AG08395 (cell line): Measurements from ENCODE around the gene SSH3.

Experiments
- DNase-seq: peaks from one replicate; pipeline ENCODE4 v3.0.0; 2012; ENCODE audit warnings: mixed read lengths, low spot score

Gene SSH3

DNA sequence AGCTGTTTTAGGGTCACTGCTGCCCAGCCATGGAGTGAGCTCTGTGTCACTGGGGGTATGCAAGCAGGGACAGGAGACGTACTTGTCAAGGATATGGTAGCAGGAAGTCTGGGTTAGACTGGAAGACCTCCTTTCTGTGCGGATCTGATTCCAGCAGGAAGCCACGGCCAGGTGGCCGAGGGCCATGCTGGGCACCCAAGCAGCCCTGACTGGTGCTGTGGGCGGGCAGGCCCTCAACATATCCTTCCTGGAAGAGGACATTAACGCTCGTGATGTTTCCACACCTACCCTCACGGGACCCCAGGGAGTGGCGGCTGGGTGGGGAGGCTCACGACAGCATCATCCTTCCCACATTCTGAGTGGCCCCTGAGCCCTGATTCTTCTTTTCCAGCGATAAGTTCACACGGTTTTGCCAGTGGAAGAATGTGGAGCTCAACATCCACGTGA is 23.0 kb upstream of the SSH3 start:
- no peak for DNase-seq

DNA sequence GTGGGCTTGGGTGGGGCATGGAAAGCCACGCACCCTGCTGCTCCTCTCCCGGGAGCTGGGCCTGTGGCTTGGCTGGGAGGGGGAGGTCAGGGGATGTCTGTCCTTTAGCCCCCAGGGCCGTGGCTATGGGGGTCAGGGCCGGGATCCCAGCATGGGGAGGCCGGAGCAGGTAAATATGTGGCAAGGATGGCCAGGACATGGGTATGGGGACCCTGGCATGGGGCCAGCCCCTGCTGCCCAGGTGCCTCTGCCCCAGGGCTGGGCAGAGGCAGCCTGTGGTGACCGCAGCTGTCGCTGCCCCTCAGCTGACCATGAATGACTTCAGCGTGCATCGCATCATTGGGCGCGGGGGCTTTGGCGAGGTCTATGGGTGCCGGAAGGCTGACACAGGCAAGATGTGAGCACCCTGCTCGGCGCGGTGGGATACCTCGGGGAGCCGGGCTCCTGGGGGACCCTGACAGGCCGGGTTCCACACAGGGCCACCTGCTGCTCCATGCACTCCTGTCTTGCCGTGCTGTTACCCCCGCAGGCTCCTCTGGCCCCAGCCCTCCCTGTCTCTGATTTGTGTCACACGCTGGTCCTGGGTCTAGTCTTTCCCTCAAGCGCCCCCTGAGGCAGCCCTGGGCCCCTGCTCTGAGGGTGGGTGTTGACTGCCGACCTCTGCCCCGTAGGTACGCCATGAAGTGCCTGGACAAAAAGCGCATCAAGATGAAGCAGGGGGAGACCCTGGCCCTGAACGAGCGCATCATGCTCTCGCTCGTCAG is 22.4 kb upstream of the SSH3 start:
- DNase-seq: no peak

DNA sequence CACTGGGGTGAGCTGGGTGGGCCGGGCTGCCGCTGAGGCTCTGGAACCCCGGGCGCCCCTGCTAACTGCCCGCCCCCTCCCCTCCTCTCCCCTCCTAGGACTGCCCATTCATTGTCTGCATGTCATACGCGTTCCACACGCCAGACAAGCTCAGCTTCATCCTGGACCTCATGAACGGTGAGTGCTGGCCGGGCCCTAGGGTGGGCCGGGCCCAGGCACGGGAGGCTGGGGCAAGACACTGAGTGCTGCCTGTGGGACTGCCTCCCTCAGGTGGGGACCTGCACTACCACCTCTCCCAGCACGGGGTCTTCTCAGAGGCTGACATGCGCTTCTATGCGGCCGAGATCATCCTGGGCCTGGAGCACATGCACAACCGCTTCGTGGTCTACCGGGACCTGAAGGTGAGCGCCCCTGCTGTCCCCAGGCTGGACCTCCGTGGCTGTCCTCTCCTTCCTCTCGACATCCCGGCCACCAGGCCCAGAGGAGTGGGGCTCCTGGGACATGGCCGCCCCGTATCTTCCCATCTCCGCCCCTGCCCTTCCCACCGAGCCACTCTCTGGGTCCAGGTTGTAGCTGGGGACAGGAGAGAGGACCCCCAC is 21.7 kb upstream of the SSH3 start:
- no peak for DNase-seq

DNA sequence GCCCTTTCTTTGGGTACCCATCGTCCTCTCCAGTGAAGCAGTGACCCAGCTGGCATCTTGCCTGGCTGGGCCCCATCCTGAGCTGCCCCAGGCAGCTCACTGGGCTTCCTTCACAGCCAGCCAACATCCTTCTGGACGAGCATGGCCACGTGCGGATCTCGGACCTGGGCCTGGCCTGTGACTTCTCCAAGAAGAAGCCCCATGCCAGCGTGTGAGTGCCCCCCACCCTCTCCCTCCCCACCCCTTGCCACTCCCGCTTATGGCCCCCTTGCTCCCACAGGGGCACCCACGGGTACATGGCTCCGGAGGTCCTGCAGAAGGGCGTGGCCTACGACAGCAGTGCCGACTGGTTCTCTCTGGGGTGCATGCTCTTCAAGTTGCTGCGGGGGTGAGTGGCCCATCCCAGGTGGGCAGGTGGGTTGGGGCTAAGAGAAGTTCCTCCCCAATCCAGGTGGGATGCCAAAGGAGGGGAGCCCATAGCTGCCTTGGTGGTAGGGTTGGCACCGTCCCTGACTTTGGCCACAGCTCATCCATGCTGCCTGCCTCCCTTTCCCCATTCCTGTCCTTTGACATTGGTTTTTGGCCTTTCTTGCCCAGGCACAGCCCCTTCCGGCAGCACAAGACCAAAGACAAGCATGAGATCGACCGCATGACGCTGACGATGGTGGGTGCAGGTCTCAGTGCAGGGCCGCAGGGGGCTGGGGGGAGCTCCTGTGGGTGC is 21.0 kb upstream of the SSH3 start:
- DNase-seq: no peak

DNA sequence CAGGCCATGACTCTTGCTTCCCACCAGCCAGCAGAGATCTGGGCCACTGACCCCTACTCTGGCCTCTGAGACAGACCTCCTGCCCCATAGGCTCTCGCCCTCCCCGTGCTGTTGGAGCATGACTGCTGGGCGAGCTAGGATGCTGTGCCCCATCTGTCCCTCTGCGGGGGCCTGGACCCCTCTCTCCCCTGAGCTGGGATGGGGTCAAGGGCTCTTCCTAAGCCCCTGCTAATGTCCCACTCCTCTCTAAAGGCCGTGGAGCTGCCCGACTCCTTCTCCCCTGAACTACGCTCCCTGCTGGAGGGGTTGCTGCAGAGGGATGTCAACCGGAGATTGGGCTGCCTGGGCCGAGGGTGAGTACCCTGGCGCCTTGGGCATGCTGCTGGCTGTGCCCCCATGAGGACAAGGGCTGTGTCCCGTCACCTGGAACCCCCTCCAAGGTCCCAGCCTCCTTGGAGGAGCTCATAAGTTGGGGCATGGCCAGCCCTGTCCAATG is 20.4 kb upstream of the SSH3 start:
- DNase-seq: no peak

DNA sequence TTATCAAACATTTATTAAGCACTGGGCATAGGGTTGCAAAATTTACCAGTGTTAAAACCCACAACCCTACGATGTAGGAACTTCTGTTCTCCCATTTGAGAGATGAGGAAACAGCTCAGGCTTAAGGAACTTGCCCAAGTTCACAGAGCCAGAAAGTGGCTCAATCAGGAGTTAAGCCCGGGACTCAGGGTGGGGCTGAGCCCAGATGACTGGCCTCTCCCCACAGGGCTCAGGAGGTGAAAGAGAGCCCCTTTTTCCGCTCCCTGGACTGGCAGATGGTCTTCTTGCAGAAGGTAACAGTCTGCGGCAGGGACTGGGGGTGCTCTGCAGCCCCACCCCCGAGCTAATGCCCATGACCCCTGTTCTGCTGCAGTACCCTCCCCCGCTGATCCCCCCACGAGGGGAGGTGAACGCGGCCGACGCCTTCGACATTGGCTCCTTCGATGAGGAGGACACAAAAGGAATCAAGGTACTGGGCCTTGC is 19.8 kb upstream of the SSH3 start:
- DNase-seq: no peak

DNA sequence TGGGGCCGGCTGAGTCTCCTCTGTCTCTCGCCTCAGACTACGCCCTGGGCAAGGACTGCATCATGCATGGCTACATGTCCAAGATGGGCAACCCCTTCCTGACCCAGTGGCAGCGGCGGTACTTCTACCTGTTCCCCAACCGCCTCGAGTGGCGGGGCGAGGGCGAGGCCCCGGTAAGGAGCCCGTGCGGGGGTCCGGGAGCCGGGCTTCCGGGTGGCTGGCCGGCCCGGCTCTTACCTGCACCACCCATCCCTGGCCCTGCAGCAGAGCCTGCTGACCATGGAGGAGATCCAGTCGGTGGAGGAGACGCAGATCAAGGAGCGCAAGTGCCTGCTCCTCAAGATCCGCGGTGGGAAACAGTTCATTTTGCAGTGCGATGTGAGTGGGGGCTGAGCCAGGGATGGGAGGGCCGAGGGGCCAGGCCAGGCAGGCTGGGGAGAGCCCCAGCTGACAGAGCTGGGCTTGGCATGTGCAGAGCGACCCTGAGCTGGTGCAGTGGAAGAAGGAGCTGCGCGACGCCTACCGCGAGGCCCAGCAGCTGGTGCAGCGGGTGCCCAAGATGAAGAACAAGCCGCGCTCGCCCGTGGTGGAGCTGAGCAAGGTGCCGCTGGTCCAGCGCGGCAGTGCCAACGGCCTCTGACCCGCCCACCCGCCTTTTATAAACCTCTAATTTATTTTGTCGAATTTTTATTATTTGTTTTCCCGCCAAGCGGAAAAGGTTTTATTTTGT is 18.4 kb upstream of the SSH3 start:
- no peak for DNase-seq

DNA sequence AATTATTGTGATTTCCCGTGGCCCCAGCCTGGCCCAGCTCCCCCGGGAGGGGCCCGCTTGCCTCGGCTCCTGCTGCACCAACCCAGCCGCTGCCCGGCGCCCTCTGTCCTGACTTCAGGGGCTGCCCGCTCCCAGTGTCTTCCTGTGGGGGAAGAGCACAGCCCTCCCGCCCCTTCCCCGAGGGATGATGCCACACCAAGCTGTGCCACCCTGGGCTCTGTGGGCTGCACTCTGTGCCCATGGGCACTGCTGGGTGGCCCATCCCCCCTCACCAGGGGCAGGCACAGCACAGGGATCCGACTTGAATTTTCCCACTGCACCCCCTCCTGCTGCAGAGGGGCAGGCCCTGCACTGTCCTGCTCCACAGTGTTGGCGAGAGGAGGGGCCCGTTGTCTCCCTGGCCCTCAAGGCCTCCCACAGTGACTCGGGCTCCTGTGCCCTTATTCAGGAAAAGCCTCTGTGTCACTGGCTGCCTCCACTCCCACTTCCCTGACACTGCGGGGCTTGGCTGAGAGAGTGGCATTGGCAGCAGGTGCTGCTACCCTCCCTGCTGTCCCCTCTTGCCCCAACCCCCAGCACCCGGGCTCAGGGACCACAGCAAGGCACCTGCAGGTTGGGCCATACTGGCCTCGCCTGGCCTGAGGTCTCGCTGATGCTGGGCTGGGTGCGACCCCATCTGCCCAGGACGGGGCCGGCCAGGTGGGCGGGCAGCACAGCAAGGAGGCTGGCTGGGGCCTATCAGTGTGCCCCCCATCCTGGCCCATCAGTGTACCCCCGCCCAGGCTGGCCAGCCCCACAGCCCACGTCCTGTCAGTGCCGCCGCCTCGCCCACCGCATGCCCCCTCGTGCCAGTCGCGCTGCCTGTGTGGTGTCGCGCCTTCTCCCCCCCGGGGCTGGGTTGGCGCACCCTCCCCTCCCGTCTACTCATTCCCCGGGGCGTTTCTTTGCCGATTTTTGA is 17.5 kb upstream of the SSH3 start:
- DNase-seq: no peak

DNA sequence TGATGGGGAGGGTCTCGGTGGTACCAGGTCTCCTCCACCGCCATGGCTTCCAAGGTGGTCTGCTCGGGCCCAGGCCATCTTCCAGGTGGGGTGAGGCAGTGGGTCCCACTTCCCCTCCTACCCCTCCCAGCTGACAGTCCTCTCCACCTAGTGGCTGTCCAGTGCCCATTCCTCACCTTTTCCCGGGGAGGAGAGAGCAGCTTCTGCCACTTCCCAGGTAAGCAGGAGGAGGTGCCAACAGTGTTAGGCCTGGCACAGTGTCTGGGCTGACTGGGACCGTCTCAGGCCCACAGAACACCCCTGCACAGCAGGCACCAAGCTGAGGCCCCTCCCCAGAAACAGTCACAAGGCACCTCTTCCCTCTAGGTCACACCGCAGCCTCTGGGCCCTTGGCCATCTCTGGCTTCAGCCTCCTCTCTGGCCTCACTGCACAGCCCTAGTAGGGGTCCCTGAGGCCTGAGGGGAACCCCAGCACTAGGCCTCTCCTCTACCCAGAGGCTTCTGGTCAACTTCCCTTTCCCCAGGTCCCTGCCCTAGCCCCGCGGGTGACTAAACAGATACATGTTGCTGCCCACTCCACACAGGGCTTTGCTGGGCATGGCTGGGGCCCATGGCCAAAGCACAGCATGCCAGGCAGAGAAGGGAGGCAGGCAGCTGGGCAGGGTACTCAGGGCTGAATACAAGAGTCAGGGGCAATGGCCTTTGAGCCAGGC is 16.6 kb upstream of the SSH3 start:
- no peak for DNase-seq

DNA sequence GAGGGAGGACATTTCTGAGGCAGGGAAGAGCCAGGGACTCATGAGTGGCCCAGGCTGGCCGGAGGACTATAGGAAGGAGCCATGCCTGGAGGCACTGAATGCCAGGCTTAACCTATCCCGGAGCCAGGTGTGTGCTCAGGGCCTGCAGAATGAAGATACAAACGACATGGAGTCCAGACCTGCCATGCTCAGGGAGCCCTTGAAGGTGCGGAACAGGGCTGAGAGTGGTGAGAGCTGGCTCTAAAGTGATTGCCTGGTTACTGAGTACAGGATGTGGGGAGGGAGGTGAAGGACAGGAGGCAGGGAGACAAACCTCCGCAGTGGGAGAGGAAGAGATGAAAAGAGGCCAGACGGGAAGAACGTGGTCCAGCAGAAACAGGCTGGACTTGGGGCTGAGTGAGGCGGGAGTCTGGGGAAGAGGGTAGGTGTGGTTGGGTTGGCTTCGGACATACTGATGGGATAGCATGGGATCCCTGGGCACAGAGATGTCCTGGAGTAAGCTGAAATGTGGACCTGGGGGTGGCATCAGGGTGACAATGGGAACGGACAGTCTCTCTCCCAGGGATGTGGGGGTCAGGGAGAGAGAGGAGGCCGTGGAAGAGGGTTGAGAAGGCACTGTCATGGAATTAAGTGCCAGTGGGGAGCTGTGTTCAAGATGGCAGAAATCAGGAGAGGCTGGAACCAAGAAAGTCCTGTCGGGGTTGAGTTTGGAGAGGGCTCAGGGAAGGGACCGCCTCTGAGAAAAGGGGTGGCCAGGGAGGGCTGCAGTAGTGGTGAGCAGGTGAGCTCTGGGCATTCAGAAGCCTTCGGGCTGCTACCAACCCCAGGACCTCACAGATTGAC is 15.8 kb upstream of the SSH3 start:
- no peak for DNase-seq

DNA sequence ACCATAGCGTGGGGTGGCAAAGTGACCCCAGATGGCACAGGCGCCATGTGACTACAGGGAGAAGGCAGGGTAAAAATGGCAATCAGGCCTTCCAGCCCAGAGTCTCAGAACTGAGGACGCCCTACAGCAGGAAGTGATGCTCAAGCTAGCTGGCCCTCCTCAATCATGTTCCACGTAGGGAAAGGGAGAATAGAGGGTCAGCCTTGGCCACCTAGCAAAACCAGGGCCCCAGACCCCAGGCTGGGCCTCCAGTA is 15.2 kb upstream of the SSH3 start:
- DNase-seq: no peak

DNA sequence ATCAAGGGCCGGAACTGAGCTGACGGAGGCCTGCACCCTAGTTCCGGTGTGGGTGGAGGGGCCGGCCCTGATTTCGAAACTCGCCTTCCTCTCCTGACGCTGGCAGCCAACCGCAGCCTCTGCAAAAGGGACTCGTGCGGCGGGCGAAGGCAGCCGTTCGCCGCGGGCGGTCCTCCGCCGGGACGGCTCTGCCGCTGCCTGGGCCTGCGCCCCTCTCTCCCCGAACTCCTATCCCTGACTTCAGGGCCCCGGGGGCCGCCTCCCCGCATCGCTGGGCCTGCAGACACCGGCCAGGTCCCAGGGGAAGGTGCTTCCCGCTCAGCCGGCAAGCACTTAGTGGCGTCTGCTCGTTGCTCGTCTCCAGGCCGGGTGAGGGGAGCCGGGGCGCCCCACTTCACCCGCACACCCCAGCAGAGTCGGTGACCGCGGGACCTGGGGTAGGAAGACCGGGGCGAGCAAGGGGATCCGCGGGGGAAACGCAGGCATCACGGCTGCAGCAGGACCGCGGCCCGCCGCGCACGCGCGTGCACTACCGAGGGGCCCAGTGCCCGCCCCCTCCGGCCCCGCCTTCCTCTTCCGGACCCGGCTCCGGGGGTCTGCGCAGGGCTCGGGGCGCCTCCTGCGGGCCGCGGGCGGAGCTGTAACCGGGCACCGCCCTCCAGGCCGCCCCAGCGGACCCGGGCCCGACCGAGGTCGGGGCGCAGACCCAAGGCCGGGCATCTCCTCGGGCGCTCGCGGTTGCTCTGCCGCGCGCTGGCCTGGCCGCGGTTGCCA is 14.7 kb upstream of the SSH3 start:
- DNase-seq: peak; percentile 90

DNA sequence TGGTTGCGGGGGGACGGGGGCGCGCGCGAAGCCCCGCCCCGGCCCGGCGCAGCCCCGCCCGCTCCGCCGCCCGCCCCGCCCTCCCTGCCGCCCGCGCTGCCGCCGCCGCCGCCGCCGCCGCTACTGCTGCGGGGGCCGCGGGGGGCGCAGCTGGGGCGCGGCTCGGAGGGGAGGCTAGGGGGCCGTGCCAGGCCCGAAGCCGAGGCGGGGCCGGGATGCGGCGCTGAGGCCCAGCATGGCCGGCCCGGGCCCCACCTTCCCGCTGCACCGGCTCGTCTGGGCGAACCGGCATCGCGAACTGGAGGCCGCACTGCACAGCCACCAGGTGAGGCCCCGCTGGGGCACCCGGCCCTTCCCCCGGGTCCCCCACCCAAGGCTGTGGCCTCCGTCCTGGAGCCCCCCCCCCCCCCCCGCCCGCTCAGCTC is 14.1 kb upstream of the SSH3 start, which contains the start of gene ANKRD13D:
TSS of gene ANKRD13D (plus strand) at position 78 of the 425 bp plus-strand sequence. CDS start at position 236, 158 bp downstream.
- DNase-seq: peak; percentile 91

DNA sequence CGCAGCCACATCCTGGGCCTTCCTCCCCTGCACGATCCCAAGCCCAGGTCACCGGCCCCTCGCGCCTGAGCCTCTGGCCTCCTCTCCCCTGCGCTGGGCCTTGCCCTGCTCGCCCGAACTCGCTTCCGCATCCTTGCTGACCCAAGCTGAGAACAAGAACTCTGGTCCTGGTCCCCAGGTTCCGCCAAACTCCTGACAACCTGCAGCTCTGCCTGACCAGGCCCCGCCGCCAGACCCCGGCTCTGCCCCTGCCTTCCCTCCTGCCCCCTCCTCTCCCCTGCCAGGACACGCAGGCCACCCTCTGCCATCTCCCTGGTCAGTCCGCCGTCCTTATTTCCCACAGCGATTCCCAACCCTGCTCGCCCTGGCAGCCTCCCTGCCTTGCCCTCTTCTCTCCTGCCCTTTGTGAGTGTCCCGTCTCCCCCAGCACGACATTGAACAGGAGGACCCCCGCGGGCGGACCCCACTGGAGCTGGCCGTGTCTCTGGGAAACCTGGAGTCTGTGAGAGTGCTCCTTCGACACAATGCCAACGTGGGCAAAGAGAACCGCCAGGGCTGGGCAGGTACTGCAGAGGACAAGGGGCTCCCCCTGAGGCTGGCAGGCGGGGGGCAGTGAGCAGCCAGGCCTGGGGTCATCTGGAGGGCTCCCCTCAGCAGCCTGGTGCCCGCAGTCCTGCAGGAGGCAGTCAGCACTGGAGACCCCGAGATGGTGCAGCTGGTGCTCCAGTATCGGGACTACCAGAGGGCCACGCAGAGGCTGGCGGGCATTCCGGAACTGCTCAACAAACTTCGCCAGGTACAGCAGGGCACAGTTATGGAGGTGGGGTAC is 13.5 kb upstream of the SSH3 start:
- DNase-seq: no peak

DNA sequence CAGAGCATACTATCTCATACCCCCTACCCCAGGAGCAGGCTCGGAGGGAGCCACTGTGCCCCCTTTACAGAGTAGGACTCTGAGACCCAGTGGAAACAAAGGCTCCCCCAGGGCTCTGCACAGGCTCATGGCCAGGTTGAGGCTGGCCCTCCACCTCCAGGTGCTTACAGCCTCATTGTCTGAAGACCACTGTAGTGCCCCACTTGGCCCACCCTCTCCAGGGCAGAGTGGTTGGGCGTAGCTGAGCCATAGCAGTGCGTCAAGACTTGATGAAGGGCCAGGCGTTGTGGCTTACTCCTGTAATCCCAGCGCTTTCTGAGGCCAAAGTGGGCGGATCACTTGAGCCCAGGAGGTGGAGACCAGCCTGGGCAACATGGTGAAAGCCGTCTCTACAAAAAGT is 12.5 kb upstream of the SSH3 start:
- DNase-seq: no peak

DNA sequence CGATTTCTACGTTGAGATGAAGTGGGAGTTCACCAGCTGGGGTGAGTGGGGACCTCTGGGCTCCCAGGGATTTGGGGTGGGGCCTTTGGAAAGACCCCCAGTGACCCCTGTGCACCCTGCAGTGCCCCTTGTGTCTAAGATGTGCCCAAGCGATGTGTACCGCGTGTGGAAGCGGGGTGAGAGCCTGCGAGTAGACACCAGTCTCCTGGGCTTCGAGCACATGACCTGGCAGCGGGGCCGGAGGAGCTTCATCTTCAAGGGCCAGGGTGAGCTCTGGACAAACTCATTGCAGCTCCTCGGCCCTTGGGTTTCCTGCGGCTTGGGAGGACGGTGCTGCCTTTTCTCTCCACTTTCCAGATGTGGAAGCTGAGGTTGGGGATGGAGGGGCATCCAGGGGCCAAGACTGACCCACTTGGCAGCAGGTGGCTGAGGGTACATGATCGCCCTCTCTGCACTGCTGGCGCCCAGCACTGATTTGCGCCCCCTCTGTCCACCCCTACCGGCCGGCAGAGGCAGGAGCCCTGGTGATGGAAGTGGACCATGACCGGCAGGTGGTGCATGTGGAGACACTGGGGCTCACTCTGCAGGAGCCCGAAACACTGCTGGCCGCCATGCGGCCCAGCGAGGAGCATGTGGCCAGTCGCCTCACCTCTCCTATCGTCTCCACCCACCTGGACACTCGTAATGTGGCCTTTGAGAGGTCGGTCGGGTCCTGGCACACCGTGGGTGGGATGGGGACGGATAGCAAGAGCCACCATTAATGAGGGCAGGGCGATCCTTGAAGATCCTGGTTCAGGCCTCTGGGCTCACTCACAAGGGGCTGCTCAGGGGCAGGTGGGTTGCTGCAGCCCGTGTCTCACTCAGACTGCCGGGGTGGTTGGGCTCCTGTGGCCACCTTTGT is 11.6 kb upstream of the SSH3 start:
- DNase-seq: no peak

DNA sequence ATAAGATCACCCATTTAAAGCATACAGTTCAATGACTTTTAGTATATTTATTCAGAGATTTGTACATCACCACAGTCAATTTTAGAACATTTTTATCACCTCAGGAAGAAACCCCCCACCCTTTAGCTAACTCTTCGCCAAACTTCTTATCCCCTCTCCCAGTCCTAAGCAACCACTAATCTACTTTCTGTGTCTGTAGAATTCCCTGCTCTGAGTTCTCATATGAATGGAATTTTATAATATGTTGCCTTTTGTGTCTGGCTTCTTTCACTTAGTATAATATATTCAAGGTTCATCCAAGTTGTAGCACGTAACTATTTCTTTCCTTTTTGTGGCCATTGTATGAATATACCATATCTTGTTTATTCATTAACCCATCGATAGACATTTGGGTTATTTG is 10.7 kb upstream of the SSH3 start:
- no peak for DNase-seq
